H1 (cell line): ENCODE results near the gene KRT9. TPM values are rescaled to one million over a fixed set of nuclear protein-coding genes. Genes with fewer than 3 reads are reported as not detected.

Experiments used
- CTCF ChIA-PET: fragments of 300-600 bp; sonication (Branson Sonifier 250); formaldehyde crosslinking; loops from one replicate; lab custom pipeline; 2021; ENCODE audit not compliant: partially characterized antibody; lab: Charles Lee
- POLR2A ChIA-PET: fragments of 300-600 bp; sonication (Branson Sonifier 250); formaldehyde crosslinking; loops from one replicate; lab custom pipeline; 2021; ENCODE audit warnings: inconsistent platforms; ENCODE audit not compliant: partially characterized antibody; lab: Charles Lee
- DNase-seq, 2 experiments: peaks; one replicate each; pipeline versions ENCODE4 v3.0.0 to v3.0.0-alpha.2; 2010 to 2022; ENCODE audit warnings: low spot score in 2 of 2, low read depth in 1 of 2, mixed read lengths in 1 of 2
- FAIRE-seq: peaks from 2 replicates; lab custom pipeline; 2011; peaks lifted over from hg19 to GRCh38; lab: Jason Lieb, UNC
- H2AFZ ChIP-seq: 2 replicates; pipeline ENCODE4 v1.8.1; 2012; ENCODE audit warnings: low read length, inconsistent platforms
- H2AK5ac ChIP-seq: 2 replicates; pipeline ENCODE4 v1.6.1; 2013; ENCODE audit warnings: low read depth, low read length
- H2BK120ac ChIP-seq: replicated peaks from 2 replicates; pipeline ENCODE3; 2013; ENCODE audit warnings: low read depth, low read length, inconsistent platforms
- H2BK12ac ChIP-seq: 2 replicates; pipeline ENCODE4 v1.6.1; 2013; ENCODE audit warnings: low read depth, low read length
- H2BK15ac ChIP-seq: 2 replicates; pipeline ENCODE4 v1.6.1; 2013; ENCODE audit warnings: low read length
- H2BK20ac ChIP-seq: 2 replicates; pipeline ENCODE4 v1.6.1; 2013; ENCODE audit warnings: low read length
- H2BK5ac ChIP-seq: 2 replicates; pipeline ENCODE4 v1.6.1; 2013; ENCODE audit warnings: low read depth, low read length
- H3K14ac ChIP-seq: 2 replicates; pipeline ENCODE4 v1.6.1; 2013; ENCODE audit warnings: inconsistent platforms; ENCODE audit not compliant: insufficient read length
- H3K18ac ChIP-seq: 2 replicates; pipeline ENCODE4 v1.6.1; 2013; ENCODE audit warnings: low read length; ENCODE audit errors: extremely low read depth
- H3K23ac ChIP-seq: 2 replicates; pipeline ENCODE4 v1.6.1; 2013; ENCODE audit warnings: inconsistent platforms; ENCODE audit not compliant: insufficient read length
- H3K23me2 ChIP-seq: 2 replicates; pipeline ENCODE4 v1.6.1; 2013; ENCODE audit warnings: low read depth, low read length
- H3K27ac ChIP-seq: 2 replicates; pipeline ENCODE4 v1.6.1; 2011; ENCODE audit warnings: low read depth, low read length, inconsistent platforms
- H3K27me3 ChIP-seq, 4 experiments: replicated peaks in 1 of 4; 1 replicate in 1 of 4; 2 replicates in 3 of 4; pipeline versions ENCODE4 v1.6.1 to v1.8.1; 2011 to 2013; ENCODE audit warnings: low read length in 3 of 4, mild to moderate bottlenecking in 3 of 4, inconsistent platforms in 2 of 4, mixed read lengths in 2 of 4, moderate library complexity in 1 of 4; ENCODE audit not compliant: control insufficient read depth in 3 of 4, insufficient read depth in 3 of 4; ENCODE audit errors: extremely low read depth in 1 of 4
- H3K36me3 ChIP-seq, 4 experiments: 2 replicates each; pipeline versions ENCODE4 v1.6.1 to v1.8.1; 2011 to 2013; ENCODE audit warnings: mild to moderate bottlenecking in 4 of 4, low read length in 3 of 4, moderate library complexity in 2 of 4, control low read depth in 1 of 4, inconsistent platforms in 1 of 4; ENCODE audit not compliant: insufficient read depth in 4 of 4, control insufficient read depth in 2 of 4
- H3K4ac ChIP-seq: replicated peaks from 2 replicates; pipeline ENCODE3; 2013; ENCODE audit warnings: low read length, low read depth, mixed read lengths, inconsistent platforms; ENCODE audit not compliant: insufficient read length
- H3K4me1 ChIP-seq, 4 experiments: replicated peaks in 1 of 4; 1 replicate in 1 of 4; 2 replicates in 3 of 4; pipeline versions ENCODE4 v1.6.1 to v1.8.1; 2011 to 2013; ENCODE audit warnings: low read length in 3 of 4, inconsistent platforms in 2 of 4, mixed read lengths in 1 of 4; ENCODE audit not compliant: insufficient read depth in 4 of 4, control insufficient read depth in 3 of 4
- H3K4me2 ChIP-seq, 2 experiments: 2 replicates each; pipeline versions ENCODE4 v1.6.1 to v1.8.1; 2011 to 2013; ENCODE audit warnings: low read depth in 2 of 2, low read length in 2 of 2, control low read depth in 1 of 2, inconsistent platforms in 1 of 2, mild to moderate bottlenecking in 1 of 2; ENCODE audit not compliant: insufficient read depth in 1 of 2
- H3K4me3 ChIP-seq, 4 experiments: fragments of 200-600, 300-600 bp in 1 of 4; sonication (generic), shearing (Covaris generic), sonication (Bioruptor Twin) in 1 of 4; 2 replicates each; pipeline versions ENCODE4 v1.5.1 to v1.8.1; 2011 to 2016; ENCODE audit warnings: low read length in 4 of 4, low read depth in 3 of 4, control low read depth in 2 of 4, inconsistent platforms in 2 of 4, mild to moderate bottlenecking in 2 of 4, mixed read lengths in 1 of 4, moderate library complexity in 1 of 4; ENCODE audit not compliant: insufficient read depth in 2 of 4; ENCODE audit errors: extremely low read depth in 1 of 4
- H3K56ac ChIP-seq: replicated peaks from 2 replicates; pipeline ENCODE3; 2013; ENCODE audit warnings: low read depth, mild to moderate bottlenecking, mixed read lengths, low read length, inconsistent platforms; ENCODE audit not compliant: insufficient read length
- H3K79me1 ChIP-seq: 2 replicates; pipeline ENCODE4 v1.6.1; 2013; ENCODE audit warnings: low read depth, low read length, control low read depth
- H3K79me2 ChIP-seq, 2 experiments: 2 replicates each; pipeline versions ENCODE4 v1.6.1 to v1.8.1; 2012 to 2013; ENCODE audit warnings: low read length in 2 of 2, mild to moderate bottlenecking in 2 of 2, inconsistent platforms in 1 of 2; ENCODE audit not compliant: insufficient read depth in 2 of 2, control insufficient read depth in 1 of 2
- H3K9ac ChIP-seq, 4 experiments: replicated peaks in 1 of 4; 1 replicate in 1 of 4; 2 replicates in 3 of 4; pipeline versions ENCODE4 v1.6.1 to v1.8.1; 2011 to 2013; ENCODE audit warnings: low read depth in 3 of 4, low read length in 3 of 4, control low read depth in 2 of 4, mild to moderate bottlenecking in 2 of 4, moderate library complexity in 2 of 4, inconsistent platforms in 1 of 4; ENCODE audit errors: extremely low read depth in 1 of 4
- H3K9me3 ChIP-seq, 2 experiments: 2 replicates each; pipeline versions ENCODE4 v1.6.1 to v1.8.1; 2012 to 2013; ENCODE audit warnings: mild to moderate bottlenecking in 2 of 2, moderate library complexity in 2 of 2, control low read depth in 1 of 2, inconsistent platforms in 1 of 2, low read depth in 1 of 2, low read length in 1 of 2, mixed read lengths in 1 of 2; ENCODE audit not compliant: insufficient read depth in 2 of 2
- H4K20me1 ChIP-seq, 2 experiments: replicated peaks in 1 of 2; 2 replicates each; pipeline versions ENCODE3 to v1.8.1; 2011 to 2013; ENCODE audit warnings: inconsistent platforms in 2 of 2, low read length in 2 of 2, mild to moderate bottlenecking in 1 of 2; ENCODE audit not compliant: insufficient read depth in 2 of 2, control insufficient read depth in 1 of 2
- H4K5ac ChIP-seq: 2 replicates; pipeline ENCODE4 v1.6.1; 2013; ENCODE audit warnings: low read length, low read depth, mixed read lengths, inconsistent platforms; ENCODE audit not compliant: insufficient read length
- H4K8ac ChIP-seq: 2 replicates; pipeline ENCODE4 v1.8.0; 2013; ENCODE audit warnings: mild to moderate bottlenecking, moderate library complexity, low read length, inconsistent platforms; ENCODE audit not compliant: insufficient read depth; ENCODE audit errors: extremely low read depth
- H4K91ac ChIP-seq: replicated peaks from 2 replicates; pipeline ENCODE3; 2013; ENCODE audit warnings: low read length, mixed read lengths, inconsistent platforms; ENCODE audit not compliant: insufficient read length
- BRCA1 ChIP-seq: IDR thresholded peaks from 2 replicates; pipeline ENCODE4 v1.6.1; 2012; ENCODE audit warnings: low read depth, low read length, improper control_type of control experiment
- CTBP2 ChIP-seq: IDR thresholded peaks from 2 replicates; pipeline ENCODE4 v1.7.0; 2011; ENCODE audit warnings: borderline replicate concordance, mild to moderate bottlenecking, moderate library complexity, mixed read lengths, low read length; ENCODE audit not compliant: insufficient read depth, insufficient read length
- EP300 ChIP-seq, 2 experiments: IDR thresholded peaks; 1 replicate in 1 of 2; 2 replicates in 1 of 2; pipeline ENCODE4 v1.6.1; 2011 to 2012; ENCODE audit warnings: low read depth in 2 of 2, low read length in 2 of 2, mild to moderate bottlenecking in 2 of 2, borderline replicate concordance in 1 of 2, inconsistent platforms in 1 of 2, moderate library complexity in 1 of 2
- KDM4A ChIP-seq: IDR thresholded peaks from one replicate; pipeline ENCODE4 v1.7.1; 2012; ENCODE audit warnings: low read depth, mild to moderate bottlenecking, moderate library complexity, low read length, inconsistent platforms; ENCODE audit not compliant: severe bottlenecking
- POLR2A ChIP-seq, 2 experiments: IDR thresholded peaks; 1 replicate in 1 of 2; 2 replicates in 1 of 2; pipeline ENCODE4 v1.6.1; 2011; ENCODE audit warnings: low read depth in 2 of 2, low read length in 2 of 2, mild to moderate bottlenecking in 2 of 2; ENCODE audit errors: control extremely low read depth in 1 of 2
- RBBP5 ChIP-seq: IDR thresholded peaks from 2 replicates; pipeline ENCODE4 v1.7.1; 2012; ENCODE audit warnings: low read depth, mild to moderate bottlenecking, inconsistent platforms, low read length, moderate library complexity, borderline replicate concordance
- RXRA ChIP-seq: IDR thresholded peaks from 2 replicates; pipeline ENCODE4 v1.6.1; 2011; ENCODE audit warnings: low read depth, mild to moderate bottlenecking, low read length, moderate library complexity; ENCODE audit not compliant: insufficient read depth
- SIX5 ChIP-seq: IDR thresholded peaks from 2 replicates; pipeline ENCODE4 v1.6.1; 2011; ENCODE audit warnings: mild to moderate bottlenecking, low read depth, low read length
- SRF ChIP-seq: IDR thresholded peaks from 2 replicates; pipeline ENCODE4 v1.6.1; 2011; ENCODE audit warnings: mild to moderate bottlenecking, low read depth, low read length, moderate library complexity
- SUZ12 ChIP-seq: fragments of 200-600 bp; sonication (generic); IDR thresholded peaks from 2 replicates; pipeline ENCODE4 v1.6.1; 2012; ENCODE audit warnings: mild to moderate bottlenecking, inconsistent platforms, low read length, moderate library complexity, mixed read lengths
- TAF1 ChIP-seq: IDR thresholded peaks from 2 replicates; pipeline ENCODE4 v1.6.1; 2011; ENCODE audit warnings: mild to moderate bottlenecking, low read depth, low read length
- TCF12 ChIP-seq: IDR thresholded peaks from 2 replicates; pipeline ENCODE4 v1.6.1; 2011; ENCODE audit warnings: low read depth, mild to moderate bottlenecking, low read length
- TEAD4 ChIP-seq: IDR thresholded peaks from 2 replicates; pipeline ENCODE4 v1.6.1; 2012; ENCODE audit warnings: low read depth, low read length, inconsistent platforms, mixed read lengths
- WGBS, 2 experiments: shearing (Covaris generic) in 1 of 2; methylation state at CpG; one replicate each; pipeline versions ENCODE4 v1.1.6 to v1.1.7; 2013 to 2015; ENCODE audit warnings: low lambda C conversion rate in 2 of 2, mixed read lengths in 2 of 2, inconsistent platforms in 1 of 2, low coverage in 1 of 2, missing lambda C conversion rate in 1 of 2; ENCODE audit not compliant: insufficient replicate concordance in 2 of 2, insufficient coverage in 1 of 2, insufficient read length in 1 of 2; ENCODE audit errors: extremely low coverage in 1 of 2, missing lambda C conversion rate in 1 of 2; 5-methylcytosine and 5-hydroxymethylcytosine counted together
- polyA plus RNA-seq, 7 experiments: library from polyadenylated mRNA; depleted of rRNA in 3 of 7; stranded (reverse) in 5 of 7; unstranded in 2 of 7; fragments of >200 nt in 5 of 7; fragments of 200-250 nt in 2 of 7; gene quantifications; 1 replicate in 5 of 7; 2 replicates in 1 of 7; 4 replicates in 1 of 7; pipeline versions ENCODE4 v1.2.1 to v1.2.3, GENCODE V29; 2011 to 2013; ENCODE audit warnings: missing spikeins in 2 of 7, mixed read lengths in 2 of 7
- total RNA-seq: library from RNA; stranded (reverse); fragmentation: NEBNext Ultra II Directional; extraction: Animal tissue kit (Norgen Biotek cat#: 25700); gene quantifications from 2 replicates; pipeline ENCODE4 v1.2.1, GENCODE V29; 2021
- TF ChIP-seq, protein P1 (sequence below): IDR thresholded peaks from 2 replicates; pipeline ENCODE4 v1.6.1; 2012; ENCODE audit warnings: inconsistent platforms

The KRT9 gene
- total and polyA plus RNA-seq, 2 of the 8 experiments (the other 6 are each of a cell fraction or from before 2014, with no cell fraction given): not detected

DNA sequence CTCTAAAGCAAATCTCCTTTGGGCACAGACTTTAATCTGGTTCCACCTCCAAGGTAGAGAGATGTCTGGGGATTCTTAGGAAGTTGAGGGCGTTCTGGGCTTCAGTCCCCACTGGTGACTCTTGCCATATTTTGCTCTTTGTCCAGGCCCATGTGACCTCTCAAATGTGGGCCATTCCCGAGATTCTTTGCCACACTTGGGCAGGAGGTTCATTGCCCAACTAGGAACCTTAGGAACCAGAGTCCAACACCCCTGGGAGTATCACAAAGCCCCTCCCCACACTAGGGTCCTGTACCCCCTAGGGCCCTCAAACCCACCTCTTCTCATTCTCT, 8.4 kb upstream of the KRT9 start:
- no peaks in the 10 kb centered on the region for H3K36me3 ChIP-seq
- no peak overlapping the region for H3K4me2 ChIP-seq
- no peak overlapping the region for H4K91ac ChIP-seq
- H3K27me3 ChIP-seq: peaks cover 0 to 2% (median 0%) of the 10 kb centered on the region in 4 experiments; a peak in 1 of 7 replicates
- H3K18ac ChIP-seq: peak overlapping the region; percentile 78; the same call in 1 of the 2 replicates
- H2BK12ac ChIP-seq: peak overlapping the region; percentile 84; the same call in 1 of the 2 replicates
- no peak overlapping the region for H3K9ac ChIP-seq
- no peak overlapping the region for H2BK5ac ChIP-seq
- no peak overlapping the region for H4K8ac ChIP-seq
- no peak for FAIRE-seq
- H2AFZ ChIP-seq: no peak overlapping the region
- H2BK20ac ChIP-seq: peak overlapping the region; percentile 83; the same call in 1 of the 2 replicates
- H3K14ac ChIP-seq: no peak overlapping the region
- H3K79me2 ChIP-seq: no peaks in the 10 kb centered on the region
- no peak overlapping the region for H4K5ac ChIP-seq
- no peak overlapping the region for H2BK120ac ChIP-seq
- 88% methylated on average over 2 of the region's 2 CpGs; no CpG with 5 or more reads in 1 of the 2 experiments for WGBS, 2 experiments
- peaks cover 0 to 4% (median 2%) of the 10 kb centered on the region in 4 experiments; a peak in 3 of 7 replicates for H3K4me1 ChIP-seq
- CTCF ChIA-PET: interaction anchor here (0.5 to 5.4 kb wide), 21 partner anchors 12 to 1778 kb away, joined by 3 to 46 read pairs (median 5); no protein-coding TSS in a partner anchor
- no peaks in the 10 kb centered on the region for H3K79me1 ChIP-seq
- no peak for DNase-seq
- H4K20me1 ChIP-seq: no peaks in the 10 kb centered on the region
- no peak overlapping the region for H3K56ac ChIP-seq
- no peak for TF ChIP-seq CTBP2
- no peak for TF ChIP-seq TAF1
- TF ChIP-seq SUZ12: no peak
- TF ChIP-seq RBBP5: no peak
- TF ChIP-seq TEAD4: no peak
- TF ChIP-seq RXRA: no peak
- no peak for TF ChIP-seq TCF12
- TF ChIP-seq POLR2A (IDR thresholded peaks at IDR 0.05; ENCODE audit: control extremely low read depth in 1 of 2, low read depth in 2 of 2, low read length in 2 of 2): no peak
- no peak for TF ChIP-seq SIX5
- TF ChIP-seq SRF: no peak
- no peak for TF ChIP-seq BRCA1
- TF ChIP-seq KDM4A: no peak
- no peak for TF ChIP-seq EP300 (IDR thresholded peaks at IDR 0.05; ENCODE audit: borderline replicate concordance in 1 of 2, low read depth in 2 of 2, low read length in 2 of 2)
- TF ChIP-seq, protein P1, sequence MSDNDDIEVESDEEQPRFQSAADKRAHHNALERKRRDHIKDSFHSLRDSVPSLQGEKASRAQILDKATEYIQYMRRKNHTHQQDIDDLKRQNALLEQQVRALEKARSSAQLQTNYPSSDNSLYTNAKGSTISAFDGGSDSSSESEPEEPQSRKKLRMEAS: no peak
- peak overlapping the region; percentile 99 for H2BK15ac ChIP-seq
- no peak overlapping the region for H3K23ac ChIP-seq
- POLR2A ChIA-PET: no interaction called here
- H3K23me2 ChIP-seq: no peaks in the 10 kb centered on the region
- no peak overlapping the region for H2AK5ac ChIP-seq
- no peak overlapping the region for H3K4ac ChIP-seq
- H3K27ac ChIP-seq: no peak overlapping the region
- H3K4me3 ChIP-seq: no peak overlapping the region
- no peaks in the 10 kb centered on the region for H3K9me3 ChIP-seq
